ENCODE measurements around the gene ACAD10.

GRCh38 chr12:111749391-111749790 lies 63.5 kb downstream of the ACAD10 start:
- no peak for TF ChIP-seq POLR2A (IDR thresholded peaks at IDR 0.05)
- no peak for TF ChIP-seq CTCF (IDR thresholded peaks at IDR 0.05)

All from adrenal gland (tissue), 5 donors.